SK-N-SH treated with all-trans-retinoic acid at 6 μM for 48 hours (cell line): ENCODE measurements around the gene MYL6.
A peak's percentile ranks its signal among the peaks of the same experiment; 100 is the strongest.

Source experiments
- ATAC-seq: fragments of 200-7000 bp; cut with Tn5 transposase; 3 replicates; pipeline ENCODE4 v1.9.1; 2020; ENCODE audit warnings: mild to moderate bottlenecking, moderate library complexity
- ARNTL ChIP-seq: fragments of 450-650 bp; formaldehyde crosslinking; IDR thresholded peaks from 2 replicates; pipeline ENCODE4 v1.5.0; 2020; ENCODE audit warnings: low read depth, mild to moderate bottlenecking, moderate library complexity, borderline replicate concordance
- BACH2 ChIP-seq: fragments of 250-450 bp; sonication (Bioruptor Pico); IDR thresholded peaks from 2 replicates; pipeline ENCODE4 v1.9.0; 2021; ENCODE audit warnings: mild to moderate bottlenecking, borderline replicate concordance
- CSDC2 ChIP-seq: fragments of 250-450 bp; sonication (Bioruptor Pico); IDR thresholded peaks from 2 replicates; pipeline ENCODE4 v1.5.0; 2020; ENCODE audit warnings: mild to moderate bottlenecking, moderate library complexity
- ESRRG ChIP-seq: fragments of 250-450 bp; sonication (Bioruptor Pico); IDR thresholded peaks from 2 replicates; pipeline ENCODE4 v1.6.1; 2021; ENCODE audit warnings: mild to moderate bottlenecking
- ISL1 ChIP-seq: fragments of 250-450 bp; sonication (Bioruptor Pico); IDR thresholded peaks from 2 replicates; pipeline ENCODE4 v2.1.2; 2022; ENCODE audit warnings: mild to moderate bottlenecking, moderate library complexity
- OSR1 ChIP-seq: fragments of 250-450 bp; sonication (Bioruptor Pico); IDR thresholded peaks from 2 replicates; pipeline ENCODE4 v1.8.0; 2022; ENCODE audit warnings: moderate library complexity, mild to moderate bottlenecking, inconsistent platforms
- PPARA ChIP-seq: fragments of 250-450 bp; sonication (Bioruptor Pico); IDR thresholded peaks from 2 replicates; pipeline ENCODE4 v1.5.0; 2020; ENCODE audit warnings: mild to moderate bottlenecking, borderline replicate concordance
- SNAI2 ChIP-seq: fragments of 250-450 bp; sonication (Bioruptor Pico); IDR thresholded peaks from 2 replicates; pipeline ENCODE4 v1.5.0; 2020; ENCODE audit warnings: mild to moderate bottlenecking, moderate library complexity
- TCF4 ChIP-seq: fragments of 250-450 bp; sonication (Bioruptor Pico); IDR thresholded peaks from 2 replicates; pipeline ENCODE4 v1.8.0; 2021; ENCODE audit warnings: mild to moderate bottlenecking, moderate library complexity, borderline replicate concordance
- TOX ChIP-seq: fragments of 250-450 bp; sonication (Bioruptor Pico); IDR thresholded peaks from 2 replicates; pipeline ENCODE4 v1.8.0; 2021; ENCODE audit warnings: mild to moderate bottlenecking, moderate library complexity, borderline replicate concordance
- ZC3H10 ChIP-seq: fragments of 250-450 bp; sonication (Bioruptor Pico); IDR thresholded peaks from 2 replicates; pipeline ENCODE4 v1.5.1; 2021; ENCODE audit warnings: mild to moderate bottlenecking, moderate library complexity
- ZFP3 ChIP-seq: fragments of 250-450 bp; sonication (Bioruptor Pico); IDR thresholded peaks from 2 replicates; pipeline ENCODE4 v1.5.0; 2020; ENCODE audit warnings: mild to moderate bottlenecking, moderate library complexity
- ZFP30 ChIP-seq: fragments of 450-650 bp; formaldehyde crosslinking; IDR thresholded peaks from 2 replicates; pipeline ENCODE4 v1.5.0; 2022; ENCODE audit warnings: mild to moderate bottlenecking, moderate library complexity
- ZNF565 ChIP-seq: fragments of 450-650 bp; formaldehyde crosslinking; conservative IDR thresholded peaks from 2 replicates; pipeline ENCODE4 v1.5.0; 2020; ENCODE audit warnings: low read depth, mild to moderate bottlenecking, moderate library complexity
- ZNF8 ChIP-seq: fragments of 450-650 bp; formaldehyde crosslinking; IDR thresholded peaks from 2 replicates; pipeline ENCODE4 v1.5.0; 2020; ENCODE audit warnings: mild to moderate bottlenecking, moderate library complexity
- TF ChIP-seq, protein P1 (sequence below): fragments of 250-450 bp; sonication (Bioruptor Pico); IDR thresholded peaks from 2 replicates; pipeline ENCODE4 v1.8.0; 2020; ENCODE audit warnings: mild to moderate bottlenecking, moderate library complexity, borderline replicate concordance
- TF ChIP-seq, protein P2 (sequence below): fragments of 250-450 bp; sonication (Bioruptor Pico); IDR thresholded peaks from 2 replicates; pipeline ENCODE4 v1.5.0; 2020; ENCODE audit warnings: mild to moderate bottlenecking, moderate library complexity
- TF ChIP-seq, protein P3 (sequence below): fragments of 250-450 bp; sonication (Bioruptor Pico); IDR thresholded peaks from 2 replicates; pipeline ENCODE4 v1.5.1; 2021; ENCODE audit warnings: mild to moderate bottlenecking, moderate library complexity
- TF ChIP-seq, protein P4 (sequence below): fragments of 250-450 bp; sonication (Bioruptor Pico); IDR thresholded peaks from 2 replicates; pipeline ENCODE4 v1.8.0; 2021; ENCODE audit warnings: low read depth, mild to moderate bottlenecking, moderate library complexity, borderline replicate concordance
- TF ChIP-seq, protein P5 (sequence below): fragments of 250-450 bp; sonication (Bioruptor Pico); IDR thresholded peaks from 2 replicates; pipeline ENCODE4 v1.5.1; 2020; ENCODE audit warnings: low read depth, mild to moderate bottlenecking, moderate library complexity

MYL6 gene

DNA sequence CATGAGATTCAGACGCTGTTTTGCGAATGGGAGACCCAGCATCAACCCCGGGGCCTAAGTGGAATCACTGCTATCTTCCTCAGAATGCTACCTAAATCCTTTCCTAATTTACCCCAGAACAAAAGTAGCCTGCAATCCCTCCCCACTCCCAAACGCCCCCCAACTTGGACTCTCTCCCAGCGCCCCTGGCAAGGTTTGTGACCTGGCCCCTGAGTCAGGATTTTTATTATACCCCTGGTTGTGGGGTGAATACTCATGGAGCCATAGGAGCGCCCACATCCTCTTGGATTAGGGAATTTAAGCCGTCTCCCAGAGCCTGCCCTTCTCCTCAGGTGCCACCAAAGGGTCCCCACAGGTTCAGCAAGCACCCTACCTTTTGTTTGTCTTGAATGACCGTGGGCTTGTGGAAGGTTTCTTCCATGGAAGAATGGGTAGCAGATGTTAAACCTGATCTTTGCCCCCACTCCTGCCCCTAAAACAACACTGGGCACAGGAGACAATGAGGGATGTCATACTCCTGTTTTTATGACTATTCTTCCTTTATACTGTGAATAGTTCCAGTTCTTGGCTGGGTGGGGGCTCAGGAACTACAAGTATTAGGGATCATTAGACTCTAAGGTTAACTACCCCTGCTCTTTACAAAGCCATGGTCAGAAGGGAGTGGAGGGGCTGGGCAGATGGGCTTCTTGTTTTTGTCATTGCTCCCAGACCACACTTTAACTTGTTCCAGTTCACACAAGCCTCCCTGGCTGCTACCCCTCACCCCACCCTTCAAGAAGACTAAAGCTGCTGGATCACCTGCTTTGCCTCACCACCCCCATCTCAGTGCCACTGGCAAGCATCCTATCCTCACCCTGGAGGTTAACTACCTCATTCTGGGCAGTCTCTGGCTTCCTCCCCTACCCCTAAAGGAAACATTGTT lies 5.1 kb upstream of the MYL6 start:
- peak; percentile 4; the same call in 2 of the 3 replicates for ATAC-seq
- TF ChIP-seq TOX (no peak), ZC3H10 (no peak), ZNF8 (CRISPR knock-in tag) (no peak), ZFP30 (CRISPR knock-in tag) (no peak), ESRRG (CRISPR knock-in tag) (no peak), ZNF565 (CRISPR knock-in tag) (no peak), OSR1 (CRISPR knock-in tag) (no peak), ZFP3 (CRISPR knock-in tag) (no peak), ISL1 (CRISPR knock-in tag) (no peak), SNAI2 (CRISPR knock-in tag) (no peak), ARNTL (CRISPR knock-in tag) (no peak), TCF4 (CRISPR knock-in tag) (no peak), BACH2 (CRISPR knock-in tag) (no peak), CSDC2 (CRISPR knock-in tag) (no peak), PPARA (CRISPR knock-in tag) (no peak)
- TF ChIP-seq, protein P1, sequence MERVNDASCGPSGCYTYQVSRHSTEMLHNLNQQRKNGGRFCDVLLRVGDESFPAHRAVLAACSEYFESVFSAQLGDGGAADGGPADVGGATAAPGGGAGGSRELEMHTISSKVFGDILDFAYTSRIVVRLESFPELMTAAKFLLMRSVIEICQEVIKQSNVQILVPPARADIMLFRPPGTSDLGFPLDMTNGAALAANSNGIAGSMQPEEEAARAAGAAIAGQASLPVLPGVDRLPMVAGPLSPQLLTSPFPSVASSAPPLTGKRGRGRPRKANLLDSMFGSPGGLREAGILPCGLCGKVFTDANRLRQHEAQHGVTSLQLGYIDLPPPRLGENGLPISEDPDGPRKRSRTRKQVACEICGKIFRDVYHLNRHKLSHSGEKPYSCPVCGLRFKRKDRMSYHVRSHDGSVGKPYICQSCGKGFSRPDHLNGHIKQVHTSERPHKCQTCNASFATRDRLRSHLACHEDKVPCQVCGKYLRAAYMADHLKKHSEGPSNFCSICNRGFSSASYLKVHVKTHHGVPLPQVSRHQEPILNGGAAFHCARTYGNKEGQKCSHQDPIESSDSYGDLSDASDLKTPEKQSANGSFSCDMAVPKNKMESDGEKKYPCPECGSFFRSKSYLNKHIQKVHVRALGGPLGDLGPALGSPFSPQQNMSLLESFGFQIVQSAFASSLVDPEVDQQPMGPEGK (CRISPR knock-in tag), result no peak
- TF ChIP-seq, protein P2, sequence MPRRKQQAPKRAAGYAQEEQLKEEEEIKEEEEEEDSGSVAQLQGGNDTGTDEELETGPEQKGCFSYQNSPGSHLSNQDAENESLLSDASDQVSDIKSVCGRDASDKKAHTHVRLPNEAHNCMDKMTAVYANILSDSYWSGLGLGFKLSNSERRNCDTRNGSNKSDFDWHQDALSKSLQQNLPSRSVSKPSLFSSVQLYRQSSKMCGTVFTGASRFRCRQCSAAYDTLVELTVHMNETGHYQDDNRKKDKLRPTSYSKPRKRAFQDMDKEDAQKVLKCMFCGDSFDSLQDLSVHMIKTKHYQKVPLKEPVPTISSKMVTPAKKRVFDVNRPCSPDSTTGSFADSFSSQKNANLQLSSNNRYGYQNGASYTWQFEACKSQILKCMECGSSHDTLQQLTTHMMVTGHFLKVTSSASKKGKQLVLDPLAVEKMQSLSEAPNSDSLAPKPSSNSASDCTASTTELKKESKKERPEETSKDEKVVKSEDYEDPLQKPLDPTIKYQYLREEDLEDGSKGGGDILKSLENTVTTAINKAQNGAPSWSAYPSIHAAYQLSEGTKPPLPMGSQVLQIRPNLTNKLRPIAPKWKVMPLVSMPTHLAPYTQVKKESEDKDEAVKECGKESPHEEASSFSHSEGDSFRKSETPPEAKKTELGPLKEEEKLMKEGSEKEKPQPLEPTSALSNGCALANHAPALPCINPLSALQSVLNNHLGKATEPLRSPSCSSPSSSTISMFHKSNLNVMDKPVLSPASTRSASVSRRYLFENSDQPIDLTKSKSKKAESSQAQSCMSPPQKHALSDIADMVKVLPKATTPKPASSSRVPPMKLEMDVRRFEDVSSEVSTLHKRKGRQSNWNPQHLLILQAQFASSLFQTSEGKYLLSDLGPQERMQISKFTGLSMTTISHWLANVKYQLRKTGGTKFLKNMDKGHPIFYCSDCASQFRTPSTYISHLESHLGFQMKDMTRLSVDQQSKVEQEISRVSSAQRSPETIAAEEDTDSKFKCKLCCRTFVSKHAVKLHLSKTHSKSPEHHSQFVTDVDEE (CRISPR knock-in tag), result no peak
- TF ChIP-seq, protein P3, sequence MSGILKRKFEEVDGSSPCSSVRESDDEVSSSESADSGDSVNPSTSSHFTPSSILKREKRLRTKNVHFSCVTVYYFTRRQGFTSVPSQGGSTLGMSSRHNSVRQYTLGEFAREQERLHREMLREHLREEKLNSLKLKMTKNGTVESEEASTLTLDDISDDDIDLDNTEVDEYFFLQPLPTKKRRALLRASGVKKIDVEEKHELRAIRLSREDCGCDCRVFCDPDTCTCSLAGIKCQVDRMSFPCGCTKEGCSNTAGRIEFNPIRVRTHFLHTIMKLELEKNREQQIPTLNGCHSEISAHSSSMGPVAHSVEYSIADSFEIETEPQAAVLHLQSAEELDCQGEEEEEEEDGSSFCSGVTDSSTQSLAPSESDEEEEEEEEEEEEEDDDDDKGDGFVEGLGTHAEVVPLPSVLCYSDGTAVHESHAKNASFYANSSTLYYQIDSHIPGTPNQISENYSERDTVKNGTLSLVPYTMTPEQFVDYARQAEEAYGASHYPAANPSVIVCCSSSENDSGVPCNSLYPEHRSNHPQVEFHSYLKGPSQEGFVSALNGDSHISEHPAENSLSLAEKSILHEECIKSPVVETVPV (CRISPR knock-in tag), result no peak
- TF ChIP-seq, protein P4, sequence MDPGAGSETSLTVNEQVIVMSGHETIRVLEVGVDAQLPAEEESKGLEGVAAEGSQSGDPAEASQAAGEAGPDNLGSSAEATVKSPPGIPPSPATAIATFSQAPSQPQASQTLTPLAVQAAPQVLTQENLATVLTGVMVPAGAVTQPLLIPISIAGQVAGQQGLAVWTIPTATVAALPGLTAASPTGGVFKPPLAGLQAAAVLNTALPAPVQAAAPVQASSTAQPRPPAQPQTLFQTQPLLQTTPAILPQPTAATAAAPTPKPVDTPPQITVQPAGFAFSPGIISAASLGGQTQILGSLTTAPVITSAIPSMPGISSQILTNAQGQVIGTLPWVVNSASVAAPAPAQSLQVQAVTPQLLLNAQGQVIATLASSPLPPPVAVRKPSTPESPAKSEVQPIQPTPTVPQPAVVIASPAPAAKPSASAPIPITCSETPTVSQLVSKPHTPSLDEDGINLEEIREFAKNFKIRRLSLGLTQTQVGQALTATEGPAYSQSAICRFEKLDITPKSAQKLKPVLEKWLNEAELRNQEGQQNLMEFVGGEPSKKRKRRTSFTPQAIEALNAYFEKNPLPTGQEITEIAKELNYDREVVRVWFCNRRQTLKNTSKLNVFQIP (CRISPR knock-in tag), result no peak
- TF ChIP-seq, protein P5, sequence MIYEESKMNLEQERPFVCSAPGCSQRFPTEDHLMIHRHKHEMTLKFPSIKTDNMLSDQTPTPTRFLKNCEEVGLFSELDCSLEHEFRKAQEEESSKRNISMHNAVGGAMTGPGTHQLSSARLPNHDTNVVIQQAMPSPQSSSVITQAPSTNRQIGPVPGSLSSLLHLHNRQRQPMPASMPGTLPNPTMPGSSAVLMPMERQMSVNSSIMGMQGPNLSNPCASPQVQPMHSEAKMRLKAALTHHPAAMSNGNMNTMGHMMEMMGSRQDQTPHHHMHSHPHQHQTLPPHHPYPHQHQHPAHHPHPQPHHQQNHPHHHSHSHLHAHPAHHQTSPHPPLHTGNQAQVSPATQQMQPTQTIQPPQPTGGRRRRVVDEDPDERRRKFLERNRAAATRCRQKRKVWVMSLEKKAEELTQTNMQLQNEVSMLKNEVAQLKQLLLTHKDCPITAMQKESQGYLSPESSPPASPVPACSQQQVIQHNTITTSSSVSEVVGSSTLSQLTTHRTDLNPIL (CRISPR knock-in tag), result no peak
- TF ChIP-seq, all 23 proteins: peak for 0

DNA sequence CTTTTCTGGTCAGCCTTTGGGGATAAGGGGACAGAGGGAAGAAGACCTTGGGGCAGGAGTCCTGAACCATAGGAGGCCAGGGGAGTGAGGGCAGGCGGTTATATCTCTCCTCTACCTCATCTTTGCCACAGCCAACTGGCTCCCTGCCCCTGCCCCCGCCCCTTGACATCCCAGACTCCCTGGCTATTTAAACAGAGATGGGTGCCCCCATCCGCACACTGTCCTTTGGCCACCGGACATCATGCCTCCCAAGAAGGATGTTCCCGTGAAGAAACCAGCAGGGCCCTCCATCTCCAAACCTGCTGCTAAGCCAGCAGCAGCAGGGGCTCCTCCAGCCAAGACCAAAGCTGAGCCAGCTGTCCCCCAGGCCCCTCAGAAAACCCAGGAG lies 4.5 kb upstream of the MYL6 start:
- no peak for ATAC-seq
- TF ChIP-seq ESRRG (CRISPR knock-in tag), result no peak
- TF ChIP-seq TCF4 (CRISPR knock-in tag), result no peak
- TF ChIP-seq, protein P4 (CRISPR knock-in tag), result no peak
- TF ChIP-seq ZFP3 (CRISPR knock-in tag), result no peak
